H9 (cell line): ENCODE data around the gene DNAH11. TPM values are rescaled to one million over a fixed set of nuclear protein-coding genes. Genes with fewer than 3 reads are reported as not detected.

Source experiments
- DNase-seq: peaks from one replicate; pipeline ENCODE4 v3.0.0-alpha.2; 2017
- H2AFZ ChIP-seq: one replicate; pipeline ENCODE4 v1.6.1; 2013; ENCODE audit warnings: mild to moderate bottlenecking, low read length, control low read depth, moderate library complexity
- H2AK5ac ChIP-seq: 2 replicates; pipeline ENCODE4 v1.6.1; 2013; ENCODE audit warnings: low read length, control low read depth, mixed read lengths; ENCODE audit not compliant: insufficient read length
- H2BK120ac ChIP-seq: one replicate; pipeline ENCODE4 v1.6.1; 2013; ENCODE audit warnings: low read depth, mild to moderate bottlenecking, low read length, control low read depth, inconsistent platforms; ENCODE audit not compliant: poor library complexity, severe bottlenecking
- H2BK12ac ChIP-seq: 2 replicates; pipeline ENCODE4 v1.6.1; 2013; ENCODE audit warnings: low read length, control low read depth, mixed read lengths, low read depth; ENCODE audit not compliant: insufficient read length
- H2BK15ac ChIP-seq: 2 replicates; pipeline ENCODE4 v1.6.1; 2013; ENCODE audit warnings: low read depth, low read length, control low read depth
- H2BK20ac ChIP-seq: one replicate; pipeline ENCODE4 v1.6.1; 2013; ENCODE audit warnings: low read depth, mild to moderate bottlenecking, low read length, control low read depth, inconsistent platforms; ENCODE audit not compliant: poor library complexity, severe bottlenecking
- H2BK5ac ChIP-seq: 2 replicates; pipeline ENCODE4 v1.6.1; 2013; ENCODE audit warnings: low read length, control low read depth, mixed read lengths; ENCODE audit not compliant: insufficient read length
- H3K14ac ChIP-seq: 2 replicates; pipeline ENCODE4 v1.6.1; 2013; ENCODE audit warnings: low read length, control low read depth; ENCODE audit not compliant: insufficient read depth
- H3K18ac ChIP-seq: 2 replicates; pipeline ENCODE4 v1.6.1; 2013; ENCODE audit warnings: low read depth, mild to moderate bottlenecking, mixed read lengths, low read length, control low read depth; ENCODE audit not compliant: insufficient read length
- H3K23ac ChIP-seq: 2 replicates; pipeline ENCODE4 v1.6.1; 2013; ENCODE audit warnings: low read length, control low read depth, mixed read lengths, low read depth; ENCODE audit not compliant: insufficient read length
- H3K23me2 ChIP-seq: 2 replicates; pipeline ENCODE4 v1.6.1; 2013; ENCODE audit warnings: low read depth, mild to moderate bottlenecking, mixed read lengths, low read length, control low read depth; ENCODE audit not compliant: insufficient read length, poor library complexity, severe bottlenecking
- H3K27ac ChIP-seq: 2 replicates; pipeline ENCODE4 v1.5.1; 2013; ENCODE audit warnings: low read length, control low read depth, mixed read lengths, low read depth; ENCODE audit not compliant: insufficient read length
- H3K27me3 ChIP-seq: 2 replicates; pipeline ENCODE4 v1.6.1; 2013; ENCODE audit warnings: low read length, control low read depth, inconsistent platforms; ENCODE audit not compliant: insufficient read depth
- H3K4ac ChIP-seq: 2 replicates; pipeline ENCODE4 v1.6.1; 2013; ENCODE audit warnings: low read depth, mild to moderate bottlenecking, control low read depth, inconsistent platforms, low read length, moderate library complexity
- H3K4me1 ChIP-seq: 2 replicates; pipeline ENCODE4 v1.6.1; 2013; ENCODE audit warnings: low read length, control low read depth, inconsistent platforms; ENCODE audit not compliant: insufficient read depth
- H3K4me2 ChIP-seq: 2 replicates; pipeline ENCODE4 v1.6.1; 2013; ENCODE audit warnings: low read length, control low read depth, mixed read lengths; ENCODE audit not compliant: insufficient read length, insufficient read depth
- H3K56ac ChIP-seq: 2 replicates; pipeline ENCODE4 v1.6.1; 2013; ENCODE audit warnings: low read depth, mild to moderate bottlenecking, mixed read lengths, low read length, control low read depth; ENCODE audit not compliant: insufficient read length
- H3K79me1 ChIP-seq: 2 replicates; pipeline ENCODE4 v1.6.1; 2013; ENCODE audit warnings: low read depth, mild to moderate bottlenecking, moderate library complexity, low read length, control low read depth, inconsistent platforms; ENCODE audit not compliant: insufficient read depth, poor library complexity, severe bottlenecking
- H3K79me2 ChIP-seq: 2 replicates; pipeline ENCODE4 v1.6.1; 2013; ENCODE audit warnings: low read length, control low read depth, inconsistent platforms; ENCODE audit not compliant: insufficient read depth
- H3K9ac ChIP-seq: 2 replicates; pipeline ENCODE4 v1.6.1; 2013; ENCODE audit warnings: low read length, control low read depth, mixed read lengths; ENCODE audit not compliant: insufficient read length; ENCODE audit errors: extremely low read depth
- H3K9me3 ChIP-seq: one replicate; pipeline ENCODE4 v1.6.1; 2013; ENCODE audit warnings: low read depth, low read length, inconsistent platforms; ENCODE audit not compliant: control insufficient read depth
- H3T11ph ChIP-seq: one replicate; pipeline ENCODE4 v1.6.1; 2013; ENCODE audit warnings: mild to moderate bottlenecking, low read length, control low read depth, inconsistent platforms
- H4K20me1 ChIP-seq: one replicate; pipeline ENCODE4 v1.6.1; 2013; ENCODE audit not compliant: control insufficient read depth, insufficient read length, insufficient read depth
- H4K5ac ChIP-seq: 2 replicates; pipeline ENCODE4 v1.6.1; 2013; ENCODE audit warnings: low read depth, mild to moderate bottlenecking, mixed read lengths, low read length, control low read depth; ENCODE audit not compliant: insufficient read length
- H4K8ac ChIP-seq: replicated peaks from 2 replicates; pipeline ENCODE4 v1.6.1; 2013; ENCODE audit warnings: low read length, control low read depth, mixed read lengths, low read depth; ENCODE audit not compliant: insufficient read length
- H4K91ac ChIP-seq: 2 replicates; pipeline ENCODE4 v1.6.1; 2013; ENCODE audit warnings: low read depth, mild to moderate bottlenecking, moderate library complexity, mixed read lengths, low read length, control low read depth; ENCODE audit not compliant: insufficient read length
- H3K27ac Mint-ChIP-seq, 3 experiments: 2 replicates in 2 of 3; 3 replicates in 1 of 3; pipeline ENCODE4 v1.8.0; 2020 to 2021; ENCODE audit warnings: mixed read lengths in 3 of 3, mild to moderate bottlenecking in 1 of 3, moderate library complexity in 1 of 3
- H3K27me3 Mint-ChIP-seq: 2 replicates; pipeline ENCODE4 v1.8.0; 2021; ENCODE audit warnings: low read depth, mild to moderate bottlenecking, moderate library complexity, mixed read lengths
- H3K36me3 Mint-ChIP-seq, 3 experiments: 2 replicates in 2 of 3; 3 replicates in 1 of 3; pipeline ENCODE4 v1.8.0; 2020 to 2021; ENCODE audit warnings: low read depth in 3 of 3, mixed read lengths in 3 of 3; ENCODE audit not compliant: insufficient read depth in 1 of 3
- H3K4me1 Mint-ChIP-seq, 2 experiments: 2 replicates each; pipeline ENCODE4 v1.8.0; 2020; ENCODE audit warnings: mixed read lengths in 2 of 2
- H3K4me3 Mint-ChIP-seq, 2 experiments: 2 replicates in 1 of 2; 3 replicates in 1 of 2; pipeline ENCODE4 v1.8.0; 2020 to 2021; ENCODE audit warnings: mild to moderate bottlenecking in 2 of 2, mixed read lengths in 2 of 2, moderate library complexity in 1 of 2
- H3K9me3 Mint-ChIP-seq, 2 experiments: 2 replicates in 1 of 2; 3 replicates in 1 of 2; pipeline ENCODE4 v1.8.0; 2020; ENCODE audit warnings: mild to moderate bottlenecking in 2 of 2, mixed read lengths in 2 of 2, moderate library complexity in 1 of 2
- CTCF ChIP-seq: fragments of 200-600 bp; sonication (generic); conservative IDR thresholded peaks from 3 replicates; pipeline ENCODE4 v1.8.0; 2021; ENCODE audit warnings: antibody characterized with exemption, mild to moderate bottlenecking
- WGBS: extraction: QIAGEN DNeasy Blood & Tissue Kit; methylation state at CpG from one replicate; pipeline ENCODE4 v1.1.7; 2013; ENCODE audit warnings: missing lambda C conversion rate, low lambda C conversion rate, mixed read lengths; ENCODE audit not compliant: insufficient read length; ENCODE audit errors: extremely low coverage; 5-methylcytosine and 5-hydroxymethylcytosine counted together
- total RNA-seq: library from RNA; stranded (reverse); gene quantifications from 2 replicates; pipeline ENCODE4 v1.2.1, GENCODE V29; 2021

The DNAH11 gene
- total RNA-seq, 1 experiment from 2014 or later, result 2.5 TPM

- Histone ChIP-seq H3K18ac (no peak overlapping the region), H3K27me3 (no peaks in the 10 kb centered on the region), H3K23me2 (no peaks in the 10 kb centered on the region), H2BK5ac (no peak overlapping the region), H4K91ac (no peak overlapping the region), H3K23ac (no peak overlapping the region), H3T11ph (no peak overlapping the region), H3K56ac (no peak overlapping the region), H4K5ac (no peak overlapping the region), H3K9me3 (no peaks in the 10 kb centered on the region), H4K20me1 (no peaks in the 10 kb centered on the region), H3K9ac (no peak overlapping the region), H2BK20ac (no peak overlapping the region), H3K27ac (no peak overlapping the region), H2AK5ac (no peak overlapping the region), H3K14ac (no peak overlapping the region), H3K79me2 (no peaks in the 10 kb centered on the region), H2AFZ (no peak overlapping the region), H3K4me1 (peaks cover 6% of the 10 kb centered on the region; the same call in 1 of the 2 replicates), H2BK120ac (no peak overlapping the region), H2BK15ac (no peak overlapping the region), H3K79me1 (no peaks in the 10 kb centered on the region), H3K4ac (no peak overlapping the region), H2BK12ac (no peak overlapping the region), H3K4me2 (no peak overlapping the region), H4K8ac (no peak overlapping the region)
- no CpG with 5 or more reads among the region's 4 CpGs for WGBS
- DNase-seq, result no peak
- H3K4me1 Mint-ChIP-seq, result peaks cover 14 to 15% of the 10 kb centered on the region in 2 experiments
- no peak overlapping the region for H3K4me3 Mint-ChIP-seq
- no peaks in the 10 kb centered on the region for H3K9me3 Mint-ChIP-seq
- H3K27ac Mint-ChIP-seq, result no peak overlapping the region
- no peaks in the 10 kb centered on the region for H3K27me3 Mint-ChIP-seq
- H3K36me3 Mint-ChIP-seq, result peaks cover 0 to 5% (median 0%) of the 10 kb centered on the region in 3 experiments; a peak in 1 of 7 replicates
- no peak for TF ChIP-seq CTCF
Measured at GRCh38 chr7:21641546-21641945, 98.7 kb downstream of the DNAH11 start.
